Measurements from ENCODE around the gene OTOG.

The OTOG gene

DNA sequence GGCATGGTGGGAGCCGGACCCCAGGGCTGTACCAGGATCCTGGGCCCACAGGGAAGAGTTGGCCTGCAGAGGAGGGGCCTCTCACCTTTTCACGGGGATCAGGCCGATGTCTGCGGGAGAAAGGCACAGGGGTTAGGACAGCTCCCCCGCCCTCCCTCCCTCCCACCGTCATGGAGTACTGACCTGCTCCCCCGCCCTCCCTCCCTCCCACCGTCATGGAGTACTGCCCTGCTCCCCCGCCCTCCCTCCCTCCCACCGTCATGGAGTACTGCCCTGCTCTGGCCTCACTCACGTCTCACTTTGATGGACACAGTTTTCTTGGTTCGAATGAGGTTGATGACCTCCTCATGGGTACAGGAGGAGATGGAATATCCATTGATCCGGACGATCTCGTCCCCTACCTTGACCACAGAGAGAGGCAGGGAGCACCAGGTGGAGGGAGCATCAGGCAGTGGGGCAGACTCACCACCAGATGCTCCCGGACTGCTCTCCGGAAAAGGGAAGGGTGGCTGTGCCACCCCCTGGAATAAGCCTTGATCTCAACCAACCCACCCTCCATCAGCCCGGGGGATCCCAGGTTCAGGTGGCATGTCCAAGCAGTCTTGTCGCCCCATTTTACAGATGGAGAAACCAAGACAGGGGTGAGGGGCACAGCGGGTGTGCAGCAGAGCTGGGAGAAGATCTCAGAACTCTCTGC, 20.0 kb upstream of the OTOG start:
- no peak for TF ChIP-seq ZFX (IDR thresholded peaks at IDR 0.05; ENCODE audit: borderline replicate concordance)
- TF ChIP-seq CTCF (IDR thresholded peaks at IDR 0.05): no peak

DNA sequence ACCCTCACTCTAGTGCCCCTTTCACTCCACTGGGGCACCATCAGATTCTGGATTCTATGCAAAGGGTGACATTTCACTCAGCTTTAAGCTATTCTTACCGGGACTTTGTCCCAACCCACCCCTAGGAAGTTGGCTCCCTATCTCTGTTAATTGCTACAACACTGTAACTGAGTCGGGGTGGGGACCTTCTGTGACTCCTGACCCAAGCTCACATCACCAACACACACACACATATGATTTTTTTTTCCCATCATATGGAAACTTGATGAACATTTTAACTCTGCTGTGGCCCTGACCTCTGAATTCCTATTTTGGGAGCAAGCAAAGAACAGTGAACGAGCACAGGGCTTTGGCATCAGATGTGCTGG, 19.4 kb upstream of the OTOG start:
- TF ChIP-seq ZFX (IDR thresholded peaks at IDR 0.05; ENCODE audit: borderline replicate concordance): no peak
- no peak for TF ChIP-seq CTCF (IDR thresholded peaks at IDR 0.05)
- no peak overlapping the region for H3K27ac ChIP-seq

More for the DNA sequence above, 20.0 kb upstream of the OTOG start:
- no peak overlapping the region for H3K27ac ChIP-seq

- no peak overlapping the region for H3K27ac ChIP-seq
- TF ChIP-seq CTCF (IDR thresholded peaks at IDR 0.05) (peak; percentile 89), ZFX (IDR thresholded peaks at IDR 0.05; ENCODE audit: borderline replicate concordance) (no peak)
Observed at GRCh38 chr11:17528181-17528691, 18.8 kb upstream of the OTOG start.

DNA sequence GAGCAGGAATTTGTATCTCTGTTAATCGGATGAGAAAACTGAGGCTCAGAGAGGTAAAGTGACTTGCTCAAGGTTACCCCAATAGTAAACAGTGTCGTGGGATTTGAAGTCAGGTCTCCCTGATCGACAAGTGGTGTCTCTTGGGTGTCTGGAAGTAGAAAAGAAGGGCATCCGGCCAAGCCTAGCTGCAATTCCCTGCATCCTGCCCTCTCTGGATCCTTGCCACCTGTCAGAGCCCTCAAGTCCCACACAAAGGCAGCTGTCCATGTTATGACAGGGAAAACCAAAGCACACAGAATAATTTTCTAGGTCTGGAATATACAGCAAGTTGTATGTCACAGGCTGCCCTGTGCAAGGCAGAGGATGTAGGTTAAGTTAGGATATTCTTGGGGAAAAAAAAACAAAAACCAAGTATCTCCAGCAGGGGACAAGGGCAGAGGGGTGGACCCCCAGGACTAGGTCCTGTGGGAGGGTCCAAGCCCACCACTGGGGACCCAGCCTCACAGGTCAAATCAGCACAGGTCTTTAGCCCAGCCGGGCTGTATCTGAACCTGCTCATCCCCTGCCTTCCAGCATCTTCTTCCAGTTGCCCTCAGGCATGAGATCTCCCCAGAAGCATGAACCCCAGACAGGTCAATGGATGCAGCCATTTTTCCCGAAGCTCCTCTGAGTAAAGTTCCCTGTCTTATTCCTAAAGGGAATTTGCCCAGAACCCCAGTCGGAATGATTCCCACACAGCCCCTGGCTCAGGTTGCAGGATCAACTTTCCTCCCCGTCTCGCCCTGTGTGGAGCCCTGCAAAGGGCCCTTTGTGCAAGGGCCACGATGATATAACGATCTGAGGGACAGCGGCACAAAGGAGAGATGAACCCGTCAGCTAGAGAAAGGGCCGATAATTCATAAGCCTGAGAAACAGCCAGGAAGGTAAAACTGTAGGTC, 17.9 kb upstream of the OTOG start:
- TF ChIP-seq CTCF (IDR thresholded peaks at IDR 0.05): no peak
- no peak for TF ChIP-seq ZFX (IDR thresholded peaks at IDR 0.05; ENCODE audit: borderline replicate concordance)
- H3K27ac ChIP-seq: no peak overlapping the region

DNA sequence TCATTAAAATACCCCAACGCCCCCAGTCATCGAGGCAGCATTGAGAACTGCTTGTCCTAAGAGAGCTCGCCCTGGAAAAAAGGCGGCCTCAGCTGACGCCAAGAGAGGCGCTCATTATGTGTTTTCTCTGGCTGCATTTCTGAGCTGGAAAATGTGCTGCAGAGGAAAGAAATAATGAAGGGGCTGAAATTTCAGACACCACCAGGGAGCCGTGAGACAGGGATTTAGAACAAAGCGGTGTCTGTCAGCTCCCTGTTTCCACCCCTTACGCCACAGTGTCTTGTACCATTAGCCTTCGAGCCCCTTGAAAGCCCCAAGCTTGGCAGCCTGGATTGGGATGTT, 17.2 kb upstream of the OTOG start:
- H3K27ac ChIP-seq: no peak overlapping the region
- no peak for TF ChIP-seq ZFX (IDR thresholded peaks at IDR 0.05; ENCODE audit: borderline replicate concordance)
- TF ChIP-seq CTCF (IDR thresholded peaks at IDR 0.05): no peak

DNA sequence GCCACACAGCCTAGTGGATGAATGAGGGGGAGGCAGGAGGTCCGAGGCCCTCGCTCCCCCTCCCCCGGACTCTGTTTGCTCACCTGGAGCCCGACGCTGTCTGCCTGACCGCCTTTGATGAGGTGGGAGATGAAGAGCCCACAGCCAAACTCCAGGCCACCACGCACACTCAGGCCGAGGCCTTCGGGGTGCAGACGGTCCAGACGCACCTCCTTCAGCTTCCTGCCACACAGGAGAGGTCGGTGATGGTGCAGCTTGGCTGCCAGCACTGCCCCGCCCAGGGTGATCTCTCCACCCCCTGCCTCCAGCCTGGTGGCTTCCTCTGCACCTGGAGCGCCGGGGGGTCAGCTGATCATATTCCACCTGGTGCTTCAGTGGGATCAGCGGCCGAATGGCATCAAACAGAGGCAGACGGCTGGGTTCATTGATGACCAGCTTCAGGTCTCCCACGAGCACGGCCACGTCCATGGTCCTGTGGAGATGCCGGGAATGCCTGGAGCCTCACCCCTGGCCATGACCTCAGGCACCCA, 15.9 kb upstream of the OTOG start:
- TF ChIP-seq CTCF (IDR thresholded peaks at IDR 0.05) (no peak), ZFX (IDR thresholded peaks at IDR 0.05; ENCODE audit: borderline replicate concordance) (no peak)
- H3K27ac ChIP-seq: peak overlapping the region; percentile 43

Measured in 22Rv1 (cell line).